CD14-positive monocyte (primary cell): ENCODE data around the gene SPRY4. TPM values are rescaled to one million over a fixed set of nuclear protein-coding genes. Genes with fewer than 3 reads are reported as not detected.

Experiments used
- DNase-seq, 3 donors: peaks; one replicate each; pipeline ENCODE4 v3.0.0-alpha.2; 2011 to 2022
- H2AFZ ChIP-seq: 2 replicates; pipeline ENCODE4 v1.6.0; 2012; ENCODE audit warnings: mild to moderate bottlenecking, low read depth, low read length, inconsistent platforms; ENCODE audit not compliant: insufficient read depth, poor library complexity, severe bottlenecking
- H3K27ac ChIP-seq, 2 donors: 1 replicate in 1 of 2; 2 replicates in 1 of 2; pipeline ENCODE4 v1.5.1; 2012 to 2013; ENCODE audit warnings: low read length in 2 of 2, control low read depth in 1 of 2, inconsistent platforms in 1 of 2, low read depth in 1 of 2, mild to moderate bottlenecking in 1 of 2
- H3K27me3 ChIP-seq, 2 donors: one replicate each; pipeline versions ENCODE4 v1.6.0 to v1.6.1; 2011 to 2013; ENCODE audit warnings: low read length in 2 of 2; ENCODE audit not compliant: control insufficient read depth in 2 of 2, insufficient read depth in 2 of 2
- H3K36me3 ChIP-seq, 2 donors: replicated peaks in 1 of 2; 1 replicate in 1 of 2; 2 replicates in 1 of 2; pipeline versions ENCODE4 v1.5.1 to v1.6.1; 2012 to 2013; ENCODE audit warnings: low read length in 2 of 2, control low read depth in 1 of 2, inconsistent platforms in 1 of 2, mild to moderate bottlenecking in 1 of 2; ENCODE audit not compliant: insufficient read depth in 2 of 2, control insufficient read depth in 1 of 2
- H3K4me1 ChIP-seq, 2 donors: 1 replicate in 1 of 2; 2 replicates in 1 of 2; pipeline versions ENCODE4 v1.5.1 to v1.6.1; 2012 to 2013; ENCODE audit warnings: low read length in 2 of 2, control low read depth in 1 of 2, inconsistent platforms in 1 of 2, mild to moderate bottlenecking in 1 of 2, moderate library complexity in 1 of 2; ENCODE audit not compliant: insufficient read depth in 2 of 2, control insufficient read depth in 1 of 2
- H3K4me2 ChIP-seq: replicated peaks from 2 replicates; pipeline ENCODE3; 2012; ENCODE audit warnings: low read length, moderate library complexity, mild to moderate bottlenecking; ENCODE audit not compliant: poor library complexity, severe bottlenecking; ENCODE audit errors: extremely low read depth
- H3K4me3 ChIP-seq, 3 experiments: fragments of 200-600 bp in 1 of 3; sonication (generic) in 1 of 3; replicated peaks in 1 of 3; 1 replicate in 2 of 3; 2 replicates in 1 of 3; pipeline ENCODE4 v1.5.1; 2011 to 2013; ENCODE audit warnings: low read length in 3 of 3, mild to moderate bottlenecking in 3 of 3, control low read depth in 2 of 3, low read depth in 2 of 3, inconsistent platforms in 1 of 3, moderate library complexity in 1 of 3
- H3K79me2 ChIP-seq: 2 replicates; pipeline ENCODE4 v1.6.0; 2012; ENCODE audit warnings: mild to moderate bottlenecking, control low read depth, inconsistent platforms, low read length, moderate library complexity; ENCODE audit not compliant: insufficient read depth
- H3K9ac ChIP-seq: 2 replicates; pipeline ENCODE4 v1.6.0; 2017; ENCODE audit warnings: low read length, mild to moderate bottlenecking; ENCODE audit not compliant: insufficient read depth, poor library complexity, severe bottlenecking
- H3K9me3 ChIP-seq, 2 donors: replicated peaks in 1 of 2; 1 replicate in 1 of 2; 2 replicates in 1 of 2; pipeline versions ENCODE4 v1.5.1 to v1.6.1; 2012 to 2013; ENCODE audit warnings: low read length in 2 of 2, control low read depth in 1 of 2; ENCODE audit not compliant: control insufficient read depth in 1 of 2, insufficient read depth in 1 of 2
- H4K20me1 ChIP-seq: 2 replicates; pipeline ENCODE4 v1.6.0; 2012; ENCODE audit warnings: mild to moderate bottlenecking, low read length, control low read depth, moderate library complexity; ENCODE audit not compliant: insufficient read depth
- H3K27ac Mint-ChIP-seq, 7 donors: one replicate each; pipeline ENCODE4 v1.8.0; 2020; ENCODE audit warnings: mild to moderate bottlenecking in 7 of 7, mixed read lengths in 7 of 7, moderate library complexity in 6 of 7, inconsistent platforms in 2 of 7
- H3K27me3 Mint-ChIP-seq, 3 donors: one replicate each; pipeline ENCODE4 v1.8.0; 2021 to 2022; ENCODE audit warnings: low read depth in 3 of 3, mild to moderate bottlenecking in 3 of 3, mixed read lengths in 3 of 3, moderate library complexity in 3 of 3, inconsistent platforms in 1 of 3
- H3K36me3 Mint-ChIP-seq, 2 donors: one replicate each; pipeline ENCODE4 v1.8.0; 2020; ENCODE audit warnings: mixed read lengths in 2 of 2, inconsistent platforms in 1 of 2, mild to moderate bottlenecking in 1 of 2
- H3K4me1 Mint-ChIP-seq: one replicate; pipeline ENCODE4 v1.8.0; 2020; ENCODE audit warnings: mild to moderate bottlenecking, mixed read lengths
- H3K4me3 Mint-ChIP-seq, 2 donors: one replicate each; pipeline ENCODE4 v1.8.0; 2020; ENCODE audit warnings: mild to moderate bottlenecking in 2 of 2, mixed read lengths in 2 of 2, moderate library complexity in 1 of 2
- H3K9me3 Mint-ChIP-seq, 7 donors: one replicate each; pipeline ENCODE4 v1.8.0; 2020 to 2022; ENCODE audit warnings: mixed read lengths in 7 of 7, mild to moderate bottlenecking in 6 of 7, moderate library complexity in 6 of 7, inconsistent platforms in 2 of 7
- CTCF ChIP-seq: fragments of 200-600 bp; IDR thresholded peaks from one replicate; pipeline ENCODE4 v1.8.0; 2022; ENCODE audit warnings: antibody characterized with exemption, mild to moderate bottlenecking
- WGBS: methylation state at CpG from one replicate; pipeline ENCODE4 v1.1.5; 2013; ENCODE audit warnings: missing lambda C conversion rate; ENCODE audit not compliant: insufficient coverage; 5-methylcytosine and 5-hydroxymethylcytosine counted together
- intact Hi-C, 2 donors: fragments of 100-400 bp; cut with micrococcal nuclease; formaldehyde crosslinking; loops; one replicate each; pipeline versions ENCODE4 v1.15.0 to v1.15.1; 2023
- polyA plus RNA-seq, 3 donors: library from polyadenylated mRNA; depleted of rRNA in 1 of 3; unstranded in 2 of 3; stranded (reverse) in 1 of 3; fragments of 300-500 nt in 2 of 3; fragments of >200 nt in 1 of 3; fragmentation: Illumina TruSeq in 2 of 3; gene quantifications; 1 replicate in 2 of 3; 2 replicates in 1 of 3; pipeline ENCODE4 v1.2.3, GENCODE V29; 2012 to 2021

The SPRY4 gene
- polyA plus RNA-seq, 3 donors = not detected

DNA sequence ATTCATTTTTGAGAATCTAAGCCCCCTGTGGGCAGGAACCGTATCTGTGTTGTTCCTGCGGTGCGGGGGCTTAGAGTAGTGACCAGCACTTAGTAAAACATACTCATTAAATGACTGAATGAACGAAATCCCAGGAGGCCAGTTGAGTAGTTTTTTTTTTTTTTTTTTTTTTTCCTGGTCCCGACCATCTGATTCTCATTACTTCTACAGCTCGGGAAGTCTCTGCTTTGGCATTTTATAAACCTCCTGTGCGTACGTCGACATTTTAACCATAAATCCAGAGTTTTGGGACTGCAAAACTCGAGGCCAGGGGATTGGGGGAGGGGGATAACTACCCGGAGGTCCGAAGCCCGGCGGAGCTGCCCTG lies 31.5 kb upstream of the SPRY4 start:
- intact Hi-C loops = loop anchor here (5.0 to 10.0 kb wide), 2 partner anchors 132 to 616 kb away; no protein-coding TSS in a partner anchor

GRCh38 chr5:142353071-142353472 lies 28.3 kb upstream of the SPRY4 start:
- H3K9ac ChIP-seq = no peak overlapping the region
- intact Hi-C loops = loop anchor here in 1 of 2 donors (10.0 kb wide), 1 partner anchor 128 kb away; no protein-coding TSS in a partner anchor
- TF ChIP-seq CTCF = no peak
- Mint-ChIP-seq H3K27ac (no peak overlapping the region), H3K9me3 (peaks cover 0 to 23% (median 14%) of the 10 kb centered on the region in 7 donors), H3K36me3 (peaks cover 7% of the 10 kb centered on the region in 2 donors), H3K4me3 (peak overlapping the region in 1 of 2 donors; percentile 76), H3K4me1 (peaks cover 17% of the 10 kb centered on the region), H3K27me3 (peaks cover 57 to 69% (median 62%) of the 10 kb centered on the region in 3 donors)
- no peaks in the 10 kb centered on the region for H3K79me2 ChIP-seq
- peaks cover 15 to 18% of the 10 kb centered on the region in 2 donors for H3K4me1 ChIP-seq
- H3K9me3 ChIP-seq = peaks cover 6 to 7% of the 10 kb centered on the region in 2 donors
- no peak overlapping the region for H3K4me2 ChIP-seq
- no peaks in the 10 kb centered on the region for H3K36me3 ChIP-seq
- no peak for DNase-seq
- no peak overlapping the region for H3K27ac ChIP-seq
- H3K4me3 ChIP-seq = no peak overlapping the region
- H3K27me3 ChIP-seq = peaks cover 42 to 59% of the 10 kb centered on the region in 2 donors
- H2AFZ ChIP-seq = no peak overlapping the region
- no peaks in the 10 kb centered on the region for H4K20me1 ChIP-seq
- WGBS = 78% methylated on average over 2 of the region's 4 CpGs

More for the DNA sequence above, 31.5 kb upstream of the SPRY4 start:
- no CpG with 5 or more reads among the region's 14 CpGs for WGBS
- peak overlapping the region in 5 of 7 donors; percentile 66 to 85 (median 81) for H3K27ac Mint-ChIP-seq
- Histone ChIP-seq H4K20me1 (no peaks in the 10 kb centered on the region), H3K4me3 (peak overlapping the region; percentile 25 to 70 (median 27)), H3K27ac (no peak overlapping the region), H3K4me2 (peak overlapping the region; percentile 71), H2AFZ (peak overlapping the region; percentile 76), H3K9me3 (peaks cover 6 to 30% of the 10 kb centered on the region in 2 donors), H3K36me3 (no peaks in the 10 kb centered on the region), H3K79me2 (no peaks in the 10 kb centered on the region), H3K4me1 (peaks cover 16 to 21% of the 10 kb centered on the region in 2 donors), H3K27me3 (peaks cover 66 to 83% of the 10 kb centered on the region in 2 donors), H3K9ac (peak overlapping the region; percentile 45)
- peaks cover 7% of the 10 kb centered on the region in 2 donors for H3K36me3 Mint-ChIP-seq
- peaks cover 0 to 18% (median 11%) of the 10 kb centered on the region in 7 donors for H3K9me3 Mint-ChIP-seq
- DNase-seq = no peak
- no peak for TF ChIP-seq CTCF
- peak overlapping the region; percentile 73 to 82 for H3K4me3 Mint-ChIP-seq
- peaks cover 71 to 83% (median 79%) of the 10 kb centered on the region in 3 donors for H3K27me3 Mint-ChIP-seq
- peaks cover 22% of the 10 kb centered on the region for H3K4me1 Mint-ChIP-seq
